Activated CD8-positive, alpha-beta memory T cell treated with anti-CD3 and anti-CD28 coated beads for 1 hour (primary cell): ENCODE results near the gene KRT9.
"Not testable (repeated sequence)": the region's sequence is repeated elsewhere in the genome, so short reads cannot be mapped to it uniquely, and the experiment has no call there.

Source experiments
- DNase-seq, 2 donors: peaks; one replicate each; pipeline ENCODE4 v3.0.0-alpha.2; 2020; ENCODE audit warnings: low read depth in 1 of 2; ENCODE audit errors: extremely low read depth in 1 of 2

KRT9 gene

GRCh38 chr17:41606930-41607329 is 35.1 kb upstream of the KRT9 start:
- DNase-seq = not testable (repeated sequence)

GRCh38 chr17:41602524-41602923 is 30.7 kb upstream of the KRT9 start:
- DNase-seq = no peak

- DNase-seq = no peak
Observed at GRCh38 chr17:41600318-41600717, 28.5 kb upstream of the KRT9 start.

- DNase-seq = no peak
Observed at GRCh38 chr17:41599680-41600079, 27.8 kb upstream of the KRT9 start.

GRCh38 chr17:41595585-41595984 is 23.7 kb upstream of the KRT9 start:
- DNase-seq = no peak

GRCh38 chr17:41594363-41594915 is 22.6 kb upstream of the KRT9 start:
- DNase-seq = no peak

GRCh38 chr17:41593306-41593981 is 21.6 kb upstream of the KRT9 start:
- no peak for DNase-seq

GRCh38 chr17:41592601-41593305 is 20.9 kb upstream of the KRT9 start:
- no peak for DNase-seq

- DNase-seq = no peak
Observed at GRCh38 chr17:41589301-41589700, 17.4 kb upstream of the KRT9 start.

GRCh38 chr17:41588126-41588810 is 16.4 kb upstream of the KRT9 start:
- no peak for DNase-seq

GRCh38 chr17:41586863-41587495 is 15.1 kb upstream of the KRT9 start, which contains the start of gene KRT14:
Gene KRT14 (minus strand): TSS chr17:41586895. CDS start chr17:41586834, 61 bp downstream.
- no peak for DNase-seq

GRCh38 chr17:41585301-41586056 is 13.6 kb upstream of the KRT9 start:
- no peak for DNase-seq

GRCh38 chr17:41584331-41584927 is 12.6 kb upstream of the KRT9 start:
- DNase-seq = not testable (repeated sequence)

GRCh38 chr17:41583137-41584127 is 11.6 kb upstream of the KRT9 start:
- DNase-seq = no peak

- not testable (repeated sequence) for DNase-seq
Observed at GRCh38 chr17:41582061-41582968, 10.5 kb upstream of the KRT9 start.

- DNase-seq = no peak
Observed at GRCh38 chr17:41581366-41582060, 9.7 kb upstream of the KRT9 start.
